Measurements from ENCODE around the gene SASS6. TPM values are rescaled to one million over a fixed set of nuclear protein-coding genes. Genes with fewer than 3 reads are reported as not detected.

Gene SASS6
- total RNA-seq (1 to 10 TPM; 1.3 to 5.9 TPM), polyA plus RNA-seq (1 to 10 TPM in 1 of 2 donors, under 1 TPM in 1; 0.55 to 1.3 TPM)

- Histone ChIP-seq H3K9me3 (ENCODE audit: control insufficient read depth in 4 of 4, low read length in 3 of 4) (no peaks in the 10 kb centered on the region), H3K27ac (ENCODE audit: low read depth in 1 of 2, low read length in 2 of 2) (peak within 1 kb of the TSS; percentile 20 to 57), H3K9ac (ENCODE audit: low read depth in 1 of 2, low read length in 2 of 2) (peak within 1 kb of the TSS; percentile 45 to 62), H3K4me3 (ENCODE audit: low read depth in 1 of 3, low read length in 3 of 3) (peak within 1 kb of the TSS; percentile 71 to 96 (median 81)), H3K4me1 (ENCODE audit: control insufficient read depth in 4 of 4, insufficient read depth in 4 of 4, low read length in 3 of 4) (peaks cover 11 to 25% (median 21%) of the 10 kb centered on the region in 4 donors), H3K27me3 (ENCODE audit: control insufficient read depth in 4 of 4, insufficient read depth in 4 of 4, low read length in 3 of 4) (no peaks in the 10 kb centered on the region), H3K36me3 (ENCODE audit: control insufficient read depth in 4 of 4, insufficient read depth in 3 of 4, low read depth in 1 of 4, low read length in 3 of 4) (peaks cover 2 to 9% (median 7%) of the 10 kb centered on the region in 4 donors)
- under 1% methylated on average over 57 of the region's 57 CpGs for WGBS
- DNase-seq (ENCODE audit: low spot score) = peak; percentile 91
- TF ChIP-seq RXRA (IDR thresholded peaks at IDR 0.05) = peak; percentile 80 to 86
- peak; percentile 87 for TF ChIP-seq NR2F2 (IDR thresholded peaks at IDR 0.05)
- TF ChIP-seq YY1 (IDR thresholded peaks at IDR 0.05) = peak; percentile 100
- TF ChIP-seq MAX (IDR thresholded peaks at IDR 0.05) = peak; percentile 100
- TF ChIP-seq HNF4G (IDR thresholded peaks at IDR 0.05) = no peak
- peak; percentile 98 for TF ChIP-seq ZBTB33 (IDR thresholded peaks at IDR 0.05)
- TF ChIP-seq EGR1 (IDR thresholded peaks at IDR 0.05; ENCODE audit: low read depth in 2 of 2) = peak; percentile 95 to 97
- peak; percentile 88 for TF ChIP-seq REST (IDR thresholded peaks at IDR 0.05)
- peak; percentile 61 to 63 for TF ChIP-seq RAD21 (IDR thresholded peaks at IDR 0.05)
- TF ChIP-seq CTCF (IDR thresholded peaks at IDR 0.05; ENCODE audit: low read depth, low read length, missing input control) = peak; percentile 41
- TF ChIP-seq GABPA (IDR thresholded peaks at IDR 0.05 in 1 of 2, conservative IDR thresholded peaks at IDR 0.05 in 1 of 2) = peak; percentile 90 to 99
- peak; percentile 56 to 89 for TF ChIP-seq JUND (IDR thresholded peaks at IDR 0.05)
- peak; percentile 56 to 65 for TF ChIP-seq HNF4A (conservative IDR thresholded peaks at IDR 0.05)
- TF ChIP-seq SP1 (IDR thresholded peaks at IDR 0.05) = peak; percentile 78
- peak; percentile 67 for TF ChIP-seq ATF3 (IDR thresholded peaks at IDR 0.05)
- peak; percentile 60 for TF ChIP-seq TAF1 (conservative IDR thresholded peaks at IDR 0.05)
- no peak for TF ChIP-seq FOXA2 (IDR thresholded peaks at IDR 0.05)
- TF ChIP-seq FOXA1 (IDR thresholded peaks at IDR 0.05) = peak; percentile 55
Measured at GRCh38 chr1:100132566-100133477, at the start of gene SASS6, which contains the start of gene TRMT13. TSS of gene SASS6 (minus strand) at chr1:100132930. CDS start at chr1:100132814, 116 bp downstream. TSS of gene TRMT13 (plus strand) at chr1:100133163. CDS start at chr1:100133169, 6 bp downstream.
